ENCODE measurements around the gene KMT2C.

DNA sequence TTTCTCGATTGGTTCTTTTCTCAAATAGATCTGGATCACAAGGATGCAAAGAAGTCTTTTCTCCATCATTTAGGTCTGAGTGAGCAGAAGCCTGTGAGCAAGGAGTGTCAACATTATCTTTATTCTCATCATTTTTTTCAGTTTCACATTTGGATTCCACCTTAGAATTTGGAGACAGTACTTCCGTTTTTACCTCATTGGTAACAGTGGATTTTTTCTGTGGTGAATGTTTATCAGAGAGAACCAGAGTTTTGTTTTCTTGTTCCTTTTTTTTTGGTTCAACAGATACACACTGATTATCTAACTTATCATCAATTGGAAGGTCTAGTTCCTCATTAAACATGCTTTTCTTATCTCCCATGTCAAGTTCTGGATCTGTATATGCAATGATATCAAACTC, 259.0 kb downstream of the KMT2C start:
- TF ChIP-seq, protein P1, sequence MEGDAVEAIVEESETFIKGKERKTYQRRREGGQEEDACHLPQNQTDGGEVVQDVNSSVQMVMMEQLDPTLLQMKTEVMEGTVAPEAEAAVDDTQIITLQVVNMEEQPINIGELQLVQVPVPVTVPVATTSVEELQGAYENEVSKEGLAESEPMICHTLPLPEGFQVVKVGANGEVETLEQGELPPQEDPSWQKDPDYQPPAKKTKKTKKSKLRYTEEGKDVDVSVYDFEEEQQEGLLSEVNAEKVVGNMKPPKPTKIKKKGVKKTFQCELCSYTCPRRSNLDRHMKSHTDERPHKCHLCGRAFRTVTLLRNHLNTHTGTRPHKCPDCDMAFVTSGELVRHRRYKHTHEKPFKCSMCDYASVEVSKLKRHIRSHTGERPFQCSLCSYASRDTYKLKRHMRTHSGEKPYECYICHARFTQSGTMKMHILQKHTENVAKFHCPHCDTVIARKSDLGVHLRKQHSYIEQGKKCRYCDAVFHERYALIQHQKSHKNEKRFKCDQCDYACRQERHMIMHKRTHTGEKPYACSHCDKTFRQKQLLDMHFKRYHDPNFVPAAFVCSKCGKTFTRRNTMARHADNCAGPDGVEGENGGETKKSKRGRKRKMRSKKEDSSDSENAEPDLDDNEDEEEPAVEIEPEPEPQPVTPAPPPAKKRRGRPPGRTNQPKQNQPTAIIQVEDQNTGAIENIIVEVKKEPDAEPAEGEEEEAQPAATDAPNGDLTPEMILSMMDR (IDR thresholded peaks at IDR 0.05 in 4 of 5, conservative IDR thresholded peaks at IDR 0.05 in 1 of 5), result no peak
- TF ChIP-seq POLR2A (IDR thresholded peaks at IDR 0.05), result no peak

Data from gastrocnemius medialis (tissue), 4 donors.